B cell (primary cell): ENCODE measurements around the gene CBX4. TPM values are rescaled to one million over a fixed set of nuclear protein-coding genes. Genes with fewer than 3 reads are reported as not detected.

Source experiments
- ATAC-seq: fragments of 200-7000 bp; cut with Tn5 transposase; one replicate; pipeline ENCODE4 v1.10.0; 2021; ENCODE audit warnings: low read depth, mild to moderate bottlenecking, moderate number of reproducible peaks, moderate library complexity
- CTCF ChIA-PET: fragments of 350-600 bp; sonication (Branson Sonifier 250); formaldehyde crosslinking; loops from one replicate; lab custom pipeline; 2021; ENCODE audit warnings: antibody characterized with exemption, inconsistent platforms; lab: Charles Lee
- POLR2A ChIA-PET: fragments of 350-600 bp; sonication (Branson Sonifier 250); formaldehyde crosslinking; loops from one replicate; lab custom pipeline; 2021; ENCODE audit warnings: antibody characterized with exemption; lab: Charles Lee
- DNase-seq: peaks from one replicate; pipeline ENCODE4 v3.0.0; 2013
- H2AFZ ChIP-seq: 2 replicates; pipeline ENCODE4 v1.6.1; 2012; ENCODE audit warnings: mild to moderate bottlenecking, low read depth, low read length; ENCODE audit not compliant: insufficient read depth, poor library complexity, severe bottlenecking
- H3K27ac ChIP-seq, 2 donors: 1 replicate in 1 of 2; 2 replicates in 1 of 2; pipeline ENCODE4 v1.5.1; 2012 to 2013; ENCODE audit warnings: low read length in 2 of 2, mild to moderate bottlenecking in 2 of 2, moderate library complexity in 1 of 2
- H3K27me3 ChIP-seq, 4 experiments: fragments of 200-600 bp in 1 of 4; sonication (generic) in 1 of 4; replicated peaks in 1 of 4; 1 replicate in 2 of 4; 2 replicates in 2 of 4; pipeline versions ENCODE4 v1.6.1 to v1.7.0; 2013 to 2016; ENCODE audit warnings: low read length in 3 of 4, mild to moderate bottlenecking in 2 of 4, mixed read lengths in 1 of 4, moderate library complexity in 1 of 4; ENCODE audit not compliant: insufficient read depth in 4 of 4, control insufficient read depth in 3 of 4; ENCODE audit errors: control extremely low read depth in 1 of 4
- H3K36me3 ChIP-seq, 2 experiments: replicated peaks in 1 of 2; 1 replicate in 1 of 2; 2 replicates in 1 of 2; pipeline versions ENCODE4 v1.6.1 to v1.7.1; 2013; ENCODE audit warnings: low read length in 1 of 2; ENCODE audit not compliant: insufficient read depth in 2 of 2, control insufficient read depth in 1 of 2; ENCODE audit errors: control extremely low read depth in 1 of 2, extremely low read depth in 1 of 2
- H3K4me1 ChIP-seq, 2 donors: fragments of 200-600 bp in 1 of 2; sonication (generic) in 1 of 2; 1 replicate in 1 of 2; 2 replicates in 1 of 2; pipeline versions ENCODE4 v1.5.1 to v1.6.1; 2013 to 2017; ENCODE audit warnings: low read length in 2 of 2; ENCODE audit not compliant: control insufficient read depth in 2 of 2, insufficient read depth in 2 of 2
- H3K4me2 ChIP-seq: replicated peaks from 2 replicates; pipeline ENCODE3; 2012; ENCODE audit warnings: mild to moderate bottlenecking, low read depth, low read length; ENCODE audit not compliant: poor library complexity, severe bottlenecking
- H3K4me3 ChIP-seq, 5 experiments: fragments of 200-600 bp in 1 of 5; sonication (generic) in 1 of 5; 1 replicate in 3 of 5; 2 replicates in 2 of 5; pipeline versions ENCODE4 v1.5.1 to v1.7.0; 2011 to 2016; ENCODE audit warnings: low read length in 4 of 5, mild to moderate bottlenecking in 4 of 5, low read depth in 2 of 5, control low read depth in 1 of 5, moderate library complexity in 1 of 5; ENCODE audit not compliant: insufficient read depth in 1 of 5; ENCODE audit errors: control extremely low read depth in 1 of 5, extremely low read depth in 1 of 5
- H3K79me2 ChIP-seq: fragments of 200-600 bp; sonication (generic); one replicate; pipeline ENCODE4 v1.6.0; 2016; ENCODE audit warnings: low read length; ENCODE audit not compliant: control insufficient read depth, insufficient read depth
- H3K9ac ChIP-seq: fragments of 200-600 bp; sonication (generic); 2 replicates; pipeline ENCODE4 v1.6.1; 2017; ENCODE audit warnings: mild to moderate bottlenecking, low read length, moderate library complexity
- H3K9me3 ChIP-seq, 3 donors: one replicate each; pipeline versions ENCODE4 v1.6.1 to v1.7.1; 2013; ENCODE audit warnings: low read length in 2 of 3; ENCODE audit not compliant: control insufficient read depth in 2 of 3, insufficient read depth in 1 of 3; ENCODE audit errors: control extremely low read depth in 1 of 3
- H4K20me1 ChIP-seq: 2 replicates; pipeline ENCODE4 v1.6.0; 2012; ENCODE audit warnings: mild to moderate bottlenecking, low read length; ENCODE audit not compliant: insufficient read depth, control insufficient read depth, poor library complexity, severe bottlenecking
- H3K27ac Mint-ChIP-seq: one replicate; pipeline ENCODE4 v1.8.0; 2021; ENCODE audit warnings: mixed read lengths
- H3K27me3 Mint-ChIP-seq: one replicate; pipeline ENCODE4 v1.8.0; 2021; ENCODE audit warnings: mixed read lengths
- H3K4me1 Mint-ChIP-seq: one replicate; pipeline ENCODE4 v1.8.0; 2021; ENCODE audit warnings: mixed read lengths
- H3K4me3 Mint-ChIP-seq: one replicate; pipeline ENCODE4 v1.8.0; 2021; ENCODE audit warnings: mixed read lengths
- H3K9me3 Mint-ChIP-seq: one replicate; pipeline ENCODE4 v1.8.0; 2022; ENCODE audit warnings: mixed read lengths; ENCODE audit not compliant: insufficient read depth
- CTCF ChIP-seq: fragments of 200-600 bp; IDR thresholded peaks from one replicate; pipeline ENCODE4 v1.8.0; 2022; ENCODE audit warnings: antibody characterized with exemption, mild to moderate bottlenecking
- EZH2 ChIP-seq: IDR thresholded peaks from 2 replicates; pipeline ENCODE4 v1.6.1; 2012; ENCODE audit warnings: borderline replicate concordance, low read depth, mild to moderate bottlenecking, moderate library complexity, low read length; ENCODE audit not compliant: insufficient read depth, poor library complexity, severe bottlenecking
- WGBS: methylation state at CpG from one replicate; pipeline ENCODE4 v1.1.5; 2013; ENCODE audit warnings: missing lambda C conversion rate; ENCODE audit not compliant: insufficient coverage; 5-methylcytosine and 5-hydroxymethylcytosine counted together
- intact Hi-C: fragments of 100-400 bp; cut with micrococcal nuclease; formaldehyde crosslinking; loops from one replicate; pipeline ENCODE4 v1.10.0; 2022
- polyA plus RNA-seq: library from polyadenylated mRNA; depleted of rRNA; stranded (reverse); fragments of >200 nt; gene quantifications from 2 replicates; pipeline ENCODE4 v1.2.3, GENCODE V29; 2012
- total RNA-seq, 2 donors: library from RNA; stranded (reverse); fragments of 120-200 nt in 1 of 2; gene quantifications; 1 replicate in 1 of 2; 2 replicates in 1 of 2; pipeline versions ENCODE4 v1.2.3 to v1.2.4, GENCODE V29; 2013 to 2022

The CBX4 gene
- total and polyA plus RNA-seq, 2 donors (not counting 1 experiment from before 2014, with no cell fraction given) = 81.9 to 115 TPM

GRCh38 chr17:79859676-79860615 is 20.7 kb upstream of the CBX4 start:
- Mint-ChIP-seq H3K4me1 (peaks cover 10% of the 10 kb centered on the region), H3K27ac (no peak overlapping the region), H3K9me3 (no peaks in the 10 kb centered on the region), H3K27me3 (peaks cover 45% of the 10 kb centered on the region), H3K4me3 (no peak overlapping the region)
- Histone ChIP-seq H2AFZ (no peak overlapping the region), H3K4me2 (no peak overlapping the region), H3K4me3 (no peak overlapping the region), H3K9ac (no peak overlapping the region), H3K4me1 (peaks cover 5 to 8% of the 10 kb centered on the region in 2 donors), H3K9me3 (no peaks in the 10 kb centered on the region), H3K27me3 (peaks cover 0 to 36% (median 2%) of the 10 kb centered on the region in 4 experiments), H3K79me2 (no peaks in the 10 kb centered on the region), H3K36me3 (no peaks in the 10 kb centered on the region), H4K20me1 (no peaks in the 10 kb centered on the region), H3K27ac (no peak overlapping the region)
- 90% methylated on average over 35 of the region's 38 CpGs for WGBS
- no peak for TF ChIP-seq CTCF
- no peak for TF ChIP-seq EZH2
- intact Hi-C loops = no loop called here
- DNase-seq (no peak), ATAC-seq (no peak)
- POLR2A ChIA-PET = no interaction called here
- CTCF ChIA-PET = no interaction called here

GRCh38 chr17:79857095-79857494 is 17.9 kb upstream of the CBX4 start:
- no peak for DNase-seq

More at GRCh38 chr17:79857095-79857494, 17.9 kb upstream of the CBX4 start:
- H4K20me1 ChIP-seq = no peaks in the 10 kb centered on the region
- Mint-ChIP-seq H3K4me1 (peaks cover 7% of the 10 kb centered on the region), H3K4me3 (no peak overlapping the region), H3K27ac (no peak overlapping the region), H3K9me3 (no peaks in the 10 kb centered on the region), H3K27me3 (peaks cover 34% of the 10 kb centered on the region)
- H3K4me3 ChIP-seq = no peak overlapping the region
- WGBS = 94% methylated on average over 6 of the region's 8 CpGs
- H3K9ac ChIP-seq = no peak overlapping the region
- no peaks in the 10 kb centered on the region for H3K79me2 ChIP-seq
- CTCF ChIA-PET = interaction anchor here (0.9 kb wide), 1 partner anchor 13 kb away, joined by 3 read pairs; no protein-coding TSS in a partner anchor
- H3K4me2 ChIP-seq = no peak overlapping the region
- H3K27ac ChIP-seq = no peak overlapping the region
- no peak for TF ChIP-seq EZH2
- TF ChIP-seq CTCF = no peak
- no peaks in the 10 kb centered on the region for H3K9me3 ChIP-seq
- peaks cover 4 to 13% of the 10 kb centered on the region in 2 donors for H3K4me1 ChIP-seq
- no peak overlapping the region for H2AFZ ChIP-seq
- peaks cover 0 to 29% (median 2%) of the 10 kb centered on the region in 4 experiments for H3K27me3 ChIP-seq
- no peak for ATAC-seq
- H3K36me3 ChIP-seq = no peaks in the 10 kb centered on the region
- intact Hi-C loops = no loop called here
- POLR2A ChIA-PET = no interaction called here
